WERI-Rb-1 (cell line): ENCODE results near the gene TMEM59L.

Experiments used
- DNase-seq: peaks from one replicate; pipeline ENCODE4 v3.0.0-alpha.2; 2020
- H3K27ac ChIP-seq: fragments of 250-450 bp; sonication (Bioruptor Pico); 2 replicates; pipeline ENCODE4 v1.5.1; 2020; ENCODE audit warnings: mild to moderate bottlenecking, moderate library complexity
- H3K27me3 ChIP-seq: fragments of 250-450 bp; sonication (Bioruptor Pico); 2 replicates; pipeline ENCODE4 v1.5.1; 2021; ENCODE audit warnings: mild to moderate bottlenecking, low read depth, moderate library complexity; ENCODE audit not compliant: insufficient read depth, severe bottlenecking
- H3K36me3 ChIP-seq: fragments of 250-450 bp; sonication (Bioruptor Pico); 2 replicates; pipeline ENCODE4 v1.5.1; 2020; ENCODE audit warnings: mild to moderate bottlenecking, moderate library complexity
- H3K4me3 ChIP-seq: 2 replicates; pipeline ENCODE4 v1.5.1; 2011; ENCODE audit warnings: low read depth, mild to moderate bottlenecking, control low read depth, low read length
- H3K9me3 ChIP-seq: fragments of 250-450 bp; sonication (Bioruptor Pico); 2 replicates; pipeline ENCODE4 v1.5.1; 2021; ENCODE audit warnings: mild to moderate bottlenecking, moderate library complexity; ENCODE audit not compliant: severe bottlenecking
- TF ChIP-seq, protein P1 (sequence below): IDR thresholded peaks from 2 replicates; pipeline ENCODE4 v1.5.1; 2011; ENCODE audit warnings: low read depth, mild to moderate bottlenecking, control low read depth, inconsistent platforms, low read length

TMEM59L gene

DNA sequence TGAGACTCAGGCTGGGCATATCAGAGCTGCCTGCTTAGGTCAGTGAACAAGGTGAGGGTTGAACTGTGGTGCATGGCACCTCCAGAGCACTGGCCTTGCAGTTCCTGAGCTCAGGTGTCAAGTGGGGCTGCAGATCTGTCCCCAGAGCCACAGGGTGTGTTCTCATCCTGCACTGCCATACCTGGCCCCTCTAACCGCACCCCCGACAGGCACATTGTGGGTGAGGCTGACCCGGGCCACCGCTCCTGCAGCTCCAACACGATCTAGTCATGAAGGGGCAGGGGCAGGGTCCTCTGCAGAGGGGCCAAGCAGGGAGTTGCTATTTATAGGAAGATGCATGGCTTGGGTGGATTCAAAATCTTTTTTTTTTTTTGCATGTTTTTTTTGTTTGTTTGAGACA, 54.1 kb downstream of the TMEM59L start:
- no peak overlapping the region for H3K4me3 ChIP-seq
- H3K27ac ChIP-seq = no peak overlapping the region
- DNase-seq = no peak
- TF ChIP-seq, protein P1, sequence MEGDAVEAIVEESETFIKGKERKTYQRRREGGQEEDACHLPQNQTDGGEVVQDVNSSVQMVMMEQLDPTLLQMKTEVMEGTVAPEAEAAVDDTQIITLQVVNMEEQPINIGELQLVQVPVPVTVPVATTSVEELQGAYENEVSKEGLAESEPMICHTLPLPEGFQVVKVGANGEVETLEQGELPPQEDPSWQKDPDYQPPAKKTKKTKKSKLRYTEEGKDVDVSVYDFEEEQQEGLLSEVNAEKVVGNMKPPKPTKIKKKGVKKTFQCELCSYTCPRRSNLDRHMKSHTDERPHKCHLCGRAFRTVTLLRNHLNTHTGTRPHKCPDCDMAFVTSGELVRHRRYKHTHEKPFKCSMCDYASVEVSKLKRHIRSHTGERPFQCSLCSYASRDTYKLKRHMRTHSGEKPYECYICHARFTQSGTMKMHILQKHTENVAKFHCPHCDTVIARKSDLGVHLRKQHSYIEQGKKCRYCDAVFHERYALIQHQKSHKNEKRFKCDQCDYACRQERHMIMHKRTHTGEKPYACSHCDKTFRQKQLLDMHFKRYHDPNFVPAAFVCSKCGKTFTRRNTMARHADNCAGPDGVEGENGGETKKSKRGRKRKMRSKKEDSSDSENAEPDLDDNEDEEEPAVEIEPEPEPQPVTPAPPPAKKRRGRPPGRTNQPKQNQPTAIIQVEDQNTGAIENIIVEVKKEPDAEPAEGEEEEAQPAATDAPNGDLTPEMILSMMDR = no peak
- peaks cover 39% of the 10 kb centered on the region for H3K36me3 ChIP-seq
- no peaks in the 10 kb centered on the region for H3K27me3 ChIP-seq
- H3K9me3 ChIP-seq = peaks cover 1% of the 10 kb centered on the region

DNA sequence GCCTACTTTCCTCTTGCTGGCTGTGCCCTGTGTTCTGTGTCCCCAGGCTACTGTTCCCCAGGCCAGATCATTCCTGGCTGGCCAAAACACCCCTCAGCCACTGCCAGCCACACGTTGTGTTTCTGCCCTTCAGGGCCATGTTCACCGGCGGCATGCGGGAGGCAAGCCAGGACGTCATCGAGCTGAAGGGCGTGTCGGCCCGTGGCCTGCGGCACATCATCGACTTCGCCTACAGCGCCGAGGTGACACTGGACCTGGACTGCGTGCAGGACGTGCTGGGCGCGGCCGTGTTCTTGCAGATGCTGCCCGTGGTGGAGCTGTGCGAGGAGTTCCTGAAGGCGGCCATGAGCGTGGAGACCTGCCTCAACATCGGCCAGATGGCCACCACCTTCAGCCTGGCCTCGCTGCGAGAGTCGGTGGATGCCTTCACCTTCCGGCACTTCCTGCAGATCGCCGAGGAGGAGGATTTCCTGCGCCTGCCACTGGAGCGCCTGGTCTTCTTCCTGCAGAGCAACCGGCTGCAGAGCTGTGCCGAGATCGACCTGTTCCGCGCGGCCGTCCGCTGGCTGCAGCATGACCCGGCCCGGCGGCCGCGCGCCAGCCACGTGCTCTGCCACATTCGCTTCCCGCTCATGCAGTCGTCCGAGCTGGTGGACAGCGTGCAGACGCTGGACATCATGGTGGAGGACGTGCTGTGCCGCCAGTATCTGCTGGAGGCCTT, 55.0 kb downstream of the TMEM59L start:
- Histone ChIP-seq H3K9me3 (no peaks in the 10 kb centered on the region), H3K27ac (no peak overlapping the region), H3K27me3 (no peaks in the 10 kb centered on the region), H3K4me3 (no peak overlapping the region), H3K36me3 (peaks cover 39% of the 10 kb centered on the region)
- no peak for DNase-seq
- TF ChIP-seq, protein P1 = no peak

DNA sequence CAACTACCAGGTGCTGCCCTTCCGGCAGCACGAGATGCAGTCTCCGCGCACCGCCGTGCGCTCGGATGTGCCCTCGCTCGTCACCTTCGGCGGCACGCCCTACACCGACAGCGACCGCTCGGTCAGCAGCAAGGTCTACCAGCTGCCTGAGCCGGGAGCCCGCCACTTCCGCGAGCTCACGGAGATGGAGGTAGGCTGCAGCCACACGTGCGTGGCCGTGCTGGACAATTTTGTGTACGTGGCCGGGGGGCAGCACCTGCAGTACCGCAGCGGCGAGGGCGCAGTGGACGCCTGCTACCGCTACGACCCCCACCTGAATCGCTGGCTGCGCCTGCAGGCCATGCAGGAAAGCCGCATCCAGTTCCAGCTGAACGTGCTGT, 55.6 kb downstream of the TMEM59L start:
- TF ChIP-seq, protein P1 = no peak
- Histone ChIP-seq H3K36me3 (peaks cover 39% of the 10 kb centered on the region), H3K27me3 (no peaks in the 10 kb centered on the region), H3K27ac (no peak overlapping the region), H3K4me3 (no peak overlapping the region), H3K9me3 (no peaks in the 10 kb centered on the region)
- no peak for DNase-seq

DNA sequence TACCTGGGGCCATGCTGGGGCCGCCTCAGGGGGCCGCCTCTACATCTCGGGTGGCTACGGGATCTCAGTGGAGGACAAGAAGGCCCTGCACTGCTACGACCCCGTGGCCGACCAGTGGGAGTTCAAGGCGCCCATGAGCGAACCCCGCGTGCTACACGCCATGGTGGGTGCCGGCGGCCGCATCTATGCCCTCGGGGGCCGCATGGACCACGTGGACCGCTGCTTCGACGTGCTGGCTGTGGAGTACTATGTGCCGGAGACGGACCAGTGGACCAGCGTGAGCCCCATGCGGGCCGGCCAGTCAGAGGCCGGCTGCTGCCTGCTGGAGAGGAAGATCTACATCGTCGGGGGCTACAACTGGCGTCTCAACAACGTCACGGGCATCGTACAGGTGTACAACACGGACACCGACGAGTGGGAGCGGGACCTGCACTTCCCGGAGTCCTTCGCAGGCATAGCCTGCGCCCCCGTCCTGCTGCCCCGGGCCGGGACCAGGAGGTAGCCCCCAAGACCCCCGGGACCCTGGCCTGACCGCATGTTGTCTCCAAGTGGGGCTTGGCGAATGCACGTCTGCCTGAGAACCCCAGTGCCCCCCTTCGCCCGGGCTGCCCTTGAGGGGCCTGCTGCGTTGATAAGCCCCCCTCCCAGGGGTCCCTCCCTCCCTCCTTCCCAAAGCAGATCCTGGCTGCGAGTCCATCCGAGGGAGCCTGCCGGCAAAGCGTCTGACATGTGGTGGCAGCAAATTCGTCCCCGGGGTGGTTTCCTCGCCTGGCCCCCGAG, 56.3 kb downstream of the TMEM59L start:
- no peaks in the 10 kb centered on the region for H3K9me3 ChIP-seq
- DNase-seq = no peak
- peaks cover 39% of the 10 kb centered on the region for H3K36me3 ChIP-seq
- TF ChIP-seq, protein P1 = no peak
- H3K27ac ChIP-seq = no peak overlapping the region
- no peak overlapping the region for H3K4me3 ChIP-seq
- no peaks in the 10 kb centered on the region for H3K27me3 ChIP-seq

DNA sequence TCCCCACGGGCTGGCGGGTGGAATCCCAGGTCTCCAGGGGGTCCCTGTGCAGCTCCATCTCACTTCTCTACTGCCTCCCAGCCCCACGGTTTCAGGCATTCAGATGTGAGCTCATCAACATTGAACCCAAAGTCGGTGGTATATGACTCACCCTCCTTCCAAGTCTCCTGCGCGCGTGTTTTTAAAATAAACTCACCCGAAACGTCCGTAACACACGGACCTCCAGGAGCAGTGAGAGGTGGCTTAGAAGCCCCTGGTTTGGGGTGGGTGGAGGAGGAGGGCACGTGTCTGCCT, 56.8 kb downstream of the TMEM59L start:
- Histone ChIP-seq H3K9me3 (no peaks in the 10 kb centered on the region), H3K27me3 (no peaks in the 10 kb centered on the region), H3K27ac (no peak overlapping the region), H3K36me3 (peaks cover 39% of the 10 kb centered on the region), H3K4me3 (no peak overlapping the region)
- DNase-seq = no peak
- TF ChIP-seq, protein P1 = no peak

DNA sequence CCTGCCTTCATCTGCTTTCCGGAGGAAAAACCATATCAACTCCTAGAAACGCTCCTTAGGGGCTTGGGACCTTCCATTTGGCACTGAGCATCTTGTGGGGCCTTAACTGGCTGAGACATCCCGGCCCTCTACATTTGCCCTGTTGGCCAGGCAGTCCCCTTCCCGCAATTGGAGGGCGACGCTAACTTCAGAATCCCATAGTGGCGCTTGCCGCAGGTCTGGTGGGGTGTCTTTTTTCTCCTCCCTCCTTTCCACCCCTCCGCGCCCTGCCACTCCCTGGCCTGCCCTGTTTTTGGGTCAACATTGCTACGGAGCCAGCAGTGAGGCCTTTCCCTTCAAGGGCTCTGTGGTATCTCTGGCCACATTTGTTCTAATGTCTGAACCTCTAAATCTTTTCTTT, 57.2 kb downstream of the TMEM59L start:
- TF ChIP-seq, protein P1 = no peak
- DNase-seq = no peak
- peaks cover 39% of the 10 kb centered on the region for H3K36me3 ChIP-seq
- no peaks in the 10 kb centered on the region for H3K27me3 ChIP-seq
- no peaks in the 10 kb centered on the region for H3K9me3 ChIP-seq
- H3K27ac ChIP-seq = no peak overlapping the region
- no peak overlapping the region for H3K4me3 ChIP-seq
